Measurements from ENCODE around the gene TLE3.

Gene TLE3

DNA sequence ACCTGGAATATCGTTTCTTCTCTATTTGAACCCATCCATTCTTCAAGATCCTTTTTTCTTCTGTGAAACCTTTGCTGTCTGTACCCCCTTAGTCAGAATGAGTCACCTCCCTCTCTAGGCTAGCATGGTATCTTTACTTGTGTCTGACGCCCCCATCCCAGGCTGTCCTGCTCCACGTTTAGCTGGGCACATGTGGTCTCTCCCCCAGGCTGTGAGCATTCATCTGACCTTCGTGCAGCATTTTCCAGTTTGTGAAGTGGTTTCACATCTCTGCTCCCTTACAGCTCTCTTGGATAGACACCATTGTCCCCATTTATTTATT, 14.3 kb upstream of the TLE3 start:
- ATAC-seq (no peak), DNase-seq (no peak)
- Mint-ChIP-seq H3K27ac (no peak overlapping the region), H3K4me3 (no peak overlapping the region), H3K27me3 (peaks cover 10% of the 10 kb centered on the region), H3K9me3 (no peaks in the 10 kb centered on the region), H3K4me1 (no peaks in the 10 kb centered on the region)

- H3K9me3 Mint-ChIP-seq: no peaks in the 10 kb centered on the region
- H3K4me3 Mint-ChIP-seq: no peak overlapping the region
- no peaks in the 10 kb centered on the region for H3K4me1 Mint-ChIP-seq
- H3K27ac Mint-ChIP-seq: no peak overlapping the region
- DNase-seq (no peak), ATAC-seq (no peak)
- H3K27me3 Mint-ChIP-seq: peaks cover 10% of the 10 kb centered on the region
These were observed 13.7 kb upstream of the TLE3 start for GRCh38 chr15:70111203-70112073.

DNA sequence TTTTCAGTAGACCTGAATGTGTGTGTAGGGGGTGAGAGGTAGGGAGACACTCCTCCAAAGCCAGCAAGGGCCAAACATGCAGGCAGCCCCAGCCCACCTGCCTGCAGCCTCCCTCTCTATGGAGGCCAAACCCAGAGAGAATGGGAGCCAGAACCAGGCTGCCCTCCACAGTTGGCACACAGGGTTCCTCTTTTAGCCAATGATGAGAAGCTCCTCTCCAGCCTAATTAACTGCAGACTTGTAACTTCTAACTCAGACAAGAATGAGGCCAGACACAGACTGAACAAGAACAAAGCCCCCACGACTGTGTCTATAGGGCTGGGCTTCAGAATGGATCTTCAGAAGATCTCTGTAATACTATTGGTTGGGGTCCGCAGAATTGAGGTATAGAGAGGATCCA, 12.3 kb upstream of the TLE3 start:
- H3K4me1 Mint-ChIP-seq: no peaks in the 10 kb centered on the region
- DNase-seq (no peak), ATAC-seq (no peak)
- H3K27ac Mint-ChIP-seq: no peak overlapping the region
- no peaks in the 10 kb centered on the region for H3K9me3 Mint-ChIP-seq
- H3K27me3 Mint-ChIP-seq: peaks cover 19% of the 10 kb centered on the region
- no peak overlapping the region for H3K4me3 Mint-ChIP-seq

DNA sequence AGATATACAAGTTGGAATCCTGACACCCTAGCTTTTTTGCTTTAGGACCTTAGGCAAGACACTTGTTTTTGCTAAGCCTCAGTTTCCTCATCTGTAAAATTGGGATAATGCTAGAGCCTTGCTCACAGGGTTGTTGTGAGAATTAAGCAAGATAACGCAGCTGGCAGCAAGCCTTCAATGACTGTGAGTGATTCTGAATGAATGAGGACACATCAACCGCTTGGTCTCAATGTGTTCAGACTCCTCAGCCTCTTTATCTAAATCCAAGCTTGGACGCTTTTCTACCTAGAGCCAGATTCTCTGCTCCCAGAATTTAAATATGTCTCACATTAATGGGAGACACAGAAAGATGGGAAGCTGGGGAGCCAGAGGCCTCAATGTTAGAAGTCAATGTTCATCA, 11.8 kb upstream of the TLE3 start:
- ATAC-seq (no peak), DNase-seq (no peak)
- no peaks in the 10 kb centered on the region for H3K4me1 Mint-ChIP-seq
- no peak overlapping the region for H3K27ac Mint-ChIP-seq
- H3K9me3 Mint-ChIP-seq: no peaks in the 10 kb centered on the region
- peaks cover 19% of the 10 kb centered on the region for H3K27me3 Mint-ChIP-seq
- no peak overlapping the region for H3K4me3 Mint-ChIP-seq

DNA sequence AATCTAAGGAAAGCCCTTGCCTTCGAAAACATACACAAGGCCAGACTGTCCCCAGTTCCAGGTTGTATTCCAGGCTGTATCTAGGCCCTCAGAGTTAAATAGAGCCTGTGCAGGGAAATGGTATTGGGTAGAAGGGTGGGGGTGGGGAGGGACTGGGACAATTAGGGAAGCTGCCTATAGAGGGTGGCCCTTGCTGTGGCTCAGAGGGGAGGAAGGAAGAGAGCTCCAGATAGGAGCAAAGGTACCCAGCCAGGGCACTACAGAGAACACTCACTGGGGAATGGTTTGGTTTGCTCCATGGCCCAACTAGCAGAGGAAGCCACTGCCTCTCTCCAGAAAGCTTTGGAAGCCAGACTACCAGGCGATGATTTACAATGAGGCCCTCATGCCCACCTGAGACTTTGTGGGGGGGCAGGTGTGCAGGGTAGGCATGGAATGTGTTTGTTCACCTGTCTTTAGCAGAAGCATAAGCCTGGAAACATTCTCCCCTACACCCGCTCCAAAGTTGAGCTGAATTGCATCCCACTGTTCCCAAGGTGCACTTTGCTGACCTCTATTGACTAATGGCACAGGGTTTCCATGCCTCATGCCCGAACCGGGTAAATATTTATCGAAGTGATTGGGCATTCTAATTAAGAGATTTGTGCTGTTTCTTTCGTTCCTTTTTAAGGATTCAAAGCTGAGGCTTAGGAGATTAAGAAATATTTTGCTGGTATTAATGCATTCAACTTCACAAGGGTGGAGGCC, 6.3 kb upstream of the TLE3 start:
- DNase-seq: no peak

GRCh38 chr15:70102827-70103226, 5.1 kb upstream of the TLE3 start:
- no peaks in the 10 kb centered on the region for H3K9me3 Mint-ChIP-seq
- peaks cover 39% of the 10 kb centered on the region for H3K27me3 Mint-ChIP-seq
- ATAC-seq (no peak), DNase-seq (no peak)
- no peak overlapping the region for H3K4me3 Mint-ChIP-seq
- H3K27ac Mint-ChIP-seq: no peak overlapping the region
- H3K4me1 Mint-ChIP-seq: peaks cover 44% of the 10 kb centered on the region

More for the DNA sequence above, 6.3 kb upstream of the TLE3 start:
- Mint-ChIP-seq H3K27me3 (peaks cover 39% of the 10 kb centered on the region), H3K4me1 (peaks cover 38% of the 10 kb centered on the region), H3K4me3 (no peak overlapping the region), H3K9me3 (no peaks in the 10 kb centered on the region), H3K27ac (no peak overlapping the region)
- no peak for ATAC-seq

DNA sequence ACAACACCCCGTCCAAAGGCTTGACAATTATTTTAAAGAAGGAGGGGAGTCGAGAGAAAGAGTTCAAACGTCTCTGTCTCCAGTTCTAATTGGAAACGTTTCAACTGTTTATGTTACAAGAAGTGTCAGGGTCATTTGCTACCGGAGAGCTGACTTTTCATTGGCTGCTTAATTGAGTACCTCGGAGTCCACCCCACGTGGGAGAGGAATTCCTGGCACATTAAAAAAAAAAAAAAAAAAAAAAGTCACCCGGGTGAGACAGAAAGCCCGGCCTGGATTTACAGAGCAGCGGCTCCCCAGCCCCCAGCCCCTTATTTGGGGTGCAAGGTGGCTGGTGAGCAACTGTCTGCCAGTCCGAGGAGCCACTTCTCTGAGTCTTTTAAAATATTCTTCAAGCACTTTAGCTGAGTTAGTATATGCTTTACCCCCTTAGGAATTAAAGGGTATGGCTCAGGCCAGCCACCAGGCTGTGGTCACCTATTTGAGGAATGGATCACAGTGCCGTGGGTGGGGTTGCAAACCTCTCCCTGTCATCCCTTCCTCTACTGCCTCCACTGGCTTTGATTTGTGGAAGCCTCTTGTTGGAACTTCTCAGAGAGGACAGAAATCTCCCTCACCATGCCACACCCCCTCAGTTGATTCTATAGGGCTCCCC, 3.9 kb upstream of the TLE3 start:
- Mint-ChIP-seq H3K27me3 (peaks cover 39% of the 10 kb centered on the region), H3K27ac (no peak overlapping the region), H3K4me1 (peaks cover 44% of the 10 kb centered on the region), H3K9me3 (no peaks in the 10 kb centered on the region), H3K4me3 (no peak overlapping the region)
- ATAC-seq: no peak
- no peak for DNase-seq

DNA sequence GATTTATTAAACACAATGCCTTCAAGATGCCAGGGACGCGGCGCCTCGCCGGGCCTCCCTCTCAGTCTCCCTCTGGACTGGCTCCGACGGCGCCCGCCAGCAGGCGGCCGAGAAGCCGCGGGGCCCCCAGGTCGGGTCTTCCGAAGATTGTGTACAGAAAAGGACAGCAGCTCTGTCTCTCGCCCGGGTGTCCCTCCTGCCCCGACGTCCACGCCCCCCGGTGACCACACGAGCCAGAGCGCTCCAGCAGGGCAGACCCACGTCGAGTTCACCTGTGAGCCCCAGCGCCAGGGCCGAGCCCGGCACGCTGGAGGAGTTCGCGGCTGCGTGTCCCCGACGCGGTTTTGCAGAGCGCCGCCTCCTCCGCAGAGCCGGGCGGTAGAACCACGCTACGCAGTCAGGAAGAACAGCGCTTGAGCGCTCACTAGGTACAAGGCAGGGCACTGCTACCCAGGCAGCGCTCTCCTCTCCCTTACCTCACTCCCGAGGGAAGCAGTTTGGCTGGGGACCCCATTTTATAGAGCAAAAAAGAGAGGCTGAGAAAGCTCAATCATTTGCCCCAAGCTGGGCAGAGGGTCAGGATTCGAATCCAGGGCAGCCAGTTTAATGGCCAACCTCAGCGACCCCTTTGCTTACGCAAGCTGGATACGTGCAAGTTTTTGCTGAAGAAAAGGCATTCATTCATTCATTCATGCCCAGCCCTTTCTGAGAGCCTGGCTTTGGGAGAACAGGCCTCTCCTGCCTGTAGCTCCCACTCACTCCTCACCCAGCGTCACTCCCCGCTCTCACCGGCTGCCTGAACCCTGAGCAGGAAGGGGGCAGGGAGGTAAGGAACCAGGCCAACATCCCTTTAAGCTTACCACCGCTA, 3.0 kb upstream of the TLE3 start:
- ATAC-seq (peak; percentile 42), DNase-seq (peak; percentile 69 to 72)
- Mint-ChIP-seq H3K27ac (peak overlapping the region in 1 of 2 donors; percentile 63), H3K4me3 (peak overlapping the region; percentile 96 to 98), H3K27me3 (peaks cover 35% of the 10 kb centered on the region), H3K4me1 (peaks cover 44% of the 10 kb centered on the region), H3K9me3 (no peaks in the 10 kb centered on the region)

GRCh38 chr15:70099967-70100473, 2.3 kb upstream of the TLE3 start:
- ATAC-seq (no peak), DNase-seq (peak in 1 of 2 donors; percentile 30)
- peak overlapping the region; percentile 99 to 100 for H3K27ac Mint-ChIP-seq
- H3K4me1 Mint-ChIP-seq: peaks cover 46% of the 10 kb centered on the region
- H3K9me3 Mint-ChIP-seq: no peaks in the 10 kb centered on the region
- peak overlapping the region; percentile 96 to 98 for H3K4me3 Mint-ChIP-seq
- H3K27me3 Mint-ChIP-seq: peaks cover 31% of the 10 kb centered on the region

- Mint-ChIP-seq H3K4me3 (peak overlapping the region; percentile 96 to 98), H3K27me3 (peaks cover 31% of the 10 kb centered on the region), H3K9me3 (no peaks in the 10 kb centered on the region), H3K4me1 (peaks cover 52% of the 10 kb centered on the region), H3K27ac (peak overlapping the region; percentile 99 to 100)
- ATAC-seq (peak; percentile 71), DNase-seq (peak; percentile 100)
These were observed 1.6 kb upstream of the TLE3 start for GRCh38 chr15:70099167-70099966.

DNA sequence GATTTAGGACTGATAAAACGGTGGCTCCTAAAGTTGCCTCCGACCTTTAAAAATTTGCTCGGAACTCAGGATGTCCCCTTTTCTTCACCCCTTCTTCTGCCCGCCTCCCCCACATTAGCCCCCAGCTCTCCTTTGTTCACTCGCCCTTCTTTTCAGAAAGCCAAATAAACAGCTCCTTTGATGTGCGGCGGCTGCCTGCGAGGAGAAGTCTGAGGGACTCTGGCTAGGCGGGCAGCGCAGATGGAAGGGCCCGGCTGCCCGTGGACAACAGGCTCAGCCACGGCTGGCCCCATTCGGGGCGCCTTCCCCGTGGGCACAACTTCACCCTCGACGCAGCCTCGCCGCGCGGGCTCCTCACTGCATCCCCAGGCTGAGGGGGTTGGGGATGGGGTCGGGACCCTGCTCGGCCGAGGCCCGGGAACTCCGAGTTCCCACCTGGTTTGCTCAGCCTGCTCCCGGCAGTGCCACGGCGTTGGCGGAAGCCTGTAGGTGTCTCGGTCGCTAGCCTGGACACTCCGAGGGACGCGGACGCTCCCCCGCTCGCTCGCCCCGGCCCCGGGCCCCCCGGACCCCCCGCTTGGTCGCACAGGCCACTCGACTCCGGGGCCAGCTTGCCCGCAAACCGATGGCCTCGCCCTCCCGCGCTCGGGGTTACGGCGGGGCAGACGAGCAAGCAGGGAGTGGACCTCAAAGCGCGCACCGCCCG, 897 bp upstream of the TLE3 start:
- Mint-ChIP-seq H3K27me3 (peaks cover 31% of the 10 kb centered on the region), H3K4me3 (peak overlapping the region; percentile 96 to 98), H3K4me1 (peaks cover 60% of the 10 kb centered on the region), H3K27ac (peak overlapping the region; percentile 23 to 87), H3K9me3 (no peaks in the 10 kb centered on the region)
- DNase-seq: peak; percentile 44 to 52
- ATAC-seq: no peak

DNA sequence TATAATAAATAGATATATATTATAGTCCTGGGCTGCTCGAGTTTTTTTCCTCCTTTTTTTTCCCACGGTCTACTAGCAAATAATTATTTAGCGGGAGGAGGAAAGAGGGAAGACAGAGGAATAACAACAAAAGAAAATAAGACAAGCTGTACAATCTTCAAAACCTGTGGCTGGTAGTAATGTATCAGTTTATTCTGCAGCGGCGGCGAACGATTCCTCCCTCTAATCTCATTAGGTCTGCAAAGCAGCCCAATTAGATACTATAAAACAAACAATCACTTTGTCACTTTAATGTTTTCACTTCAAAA, 390 bp upstream of the TLE3 start:
- H3K9me3 Mint-ChIP-seq: no peaks in the 10 kb centered on the region
- peak overlapping the region; percentile 23 to 87 for H3K27ac Mint-ChIP-seq
- peaks cover 60% of the 10 kb centered on the region for H3K4me1 Mint-ChIP-seq
- DNase-seq (peak; percentile 26 to 28), ATAC-seq (no peak)
- H3K27me3 Mint-ChIP-seq: peaks cover 26% of the 10 kb centered on the region
- H3K4me3 Mint-ChIP-seq: peak overlapping the region; percentile 96 to 98

- H3K4me1 Mint-ChIP-seq: peaks cover 61% of the 10 kb centered on the region
- H3K4me3 Mint-ChIP-seq: peak overlapping the region; percentile 84 to 97
- DNase-seq: no peak
- peaks cover 15% of the 10 kb centered on the region for H3K27me3 Mint-ChIP-seq
- H3K27ac Mint-ChIP-seq: peak overlapping the region in 1 of 2 donors; percentile 97
- no peak for ATAC-seq
- no peaks in the 10 kb centered on the region for H3K9me3 Mint-ChIP-seq
These were observed 725 bp downstream of the TLE3 start for GRCh38 chr15:70097063-70097320.

Data from stimulated activated naive CD8-positive, alpha-beta T cell treated with anti-CD3 and anti-CD28 coated beads, Interleukin-15, amount 100 ng/mL, for 72 hours (primary cell).